Stomach (tissue), 4 donors: ENCODE data around the gene TMEM106C.

Source experiments
- CTCF ChIP-seq, 7 experiments: fragments of 450-650 bp in 4 of 7; fragments of 200-600 bp in 3 of 7; sonication (generic) in 3 of 7; IDR thresholded peaks; one replicate each; pipeline ENCODE4 v1.5.1; 2016 to 2019; ENCODE audit warnings: antibody characterized with exemption in 7 of 7, control low read depth in 2 of 7, mild to moderate bottlenecking in 1 of 7
- EP300 ChIP-seq: sonication (generic); formaldehyde crosslinking; IDR thresholded peaks from one replicate; pipeline ENCODE4 v1.6.1; 2017; ENCODE audit warnings: antibody characterized with exemption
- POLR2A ChIP-seq, 4 donors: fragments of 450-650 bp; IDR thresholded peaks; one replicate each; pipeline ENCODE4 v1.6.1; 2016; ENCODE audit warnings: antibody characterized with exemption in 4 of 4, control low read depth in 2 of 4, mild to moderate bottlenecking in 1 of 4, moderate library complexity in 1 of 4
- POLR2AphosphoS5 ChIP-seq, 3 donors: sonication (generic); formaldehyde crosslinking; IDR thresholded peaks; one replicate each; pipeline ENCODE4 v1.6.1; 2016; ENCODE audit warnings: antibody characterized with exemption in 3 of 3

GRCh38 chr12:47992776-47993175 lies 29.4 kb downstream of the TMEM106C start:
- TF ChIP-seq CTCF (IDR thresholded peaks at IDR 0.05) (no peak), POLR2A (IDR thresholded peaks at IDR 0.05) (no peak), POLR2AphosphoS5 (IDR thresholded peaks at IDR 0.05) (no peak), EP300 (no peak)
